ENCODE results near the gene RPIA.

DNA sequence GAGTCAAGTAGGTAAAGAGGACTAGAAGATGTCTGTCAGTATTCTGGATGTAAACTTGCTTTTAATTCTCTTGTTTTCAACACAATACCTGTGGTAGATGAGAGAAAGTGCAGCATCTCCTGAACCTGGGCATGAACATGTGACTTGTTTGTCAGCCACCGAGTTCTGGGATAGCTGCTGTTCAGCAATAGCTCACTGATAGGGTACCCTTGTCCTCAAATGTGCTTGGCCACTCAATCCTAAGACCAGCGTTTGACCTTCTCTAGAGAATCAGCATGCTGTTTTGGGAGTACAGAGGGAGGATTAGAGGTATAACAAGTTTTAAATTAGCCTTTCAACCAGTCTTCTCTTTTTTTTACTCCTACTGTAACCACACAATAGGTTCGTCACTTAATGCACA lies 23.2 kb downstream of the RPIA start:
- TF ChIP-seq, protein P1, sequence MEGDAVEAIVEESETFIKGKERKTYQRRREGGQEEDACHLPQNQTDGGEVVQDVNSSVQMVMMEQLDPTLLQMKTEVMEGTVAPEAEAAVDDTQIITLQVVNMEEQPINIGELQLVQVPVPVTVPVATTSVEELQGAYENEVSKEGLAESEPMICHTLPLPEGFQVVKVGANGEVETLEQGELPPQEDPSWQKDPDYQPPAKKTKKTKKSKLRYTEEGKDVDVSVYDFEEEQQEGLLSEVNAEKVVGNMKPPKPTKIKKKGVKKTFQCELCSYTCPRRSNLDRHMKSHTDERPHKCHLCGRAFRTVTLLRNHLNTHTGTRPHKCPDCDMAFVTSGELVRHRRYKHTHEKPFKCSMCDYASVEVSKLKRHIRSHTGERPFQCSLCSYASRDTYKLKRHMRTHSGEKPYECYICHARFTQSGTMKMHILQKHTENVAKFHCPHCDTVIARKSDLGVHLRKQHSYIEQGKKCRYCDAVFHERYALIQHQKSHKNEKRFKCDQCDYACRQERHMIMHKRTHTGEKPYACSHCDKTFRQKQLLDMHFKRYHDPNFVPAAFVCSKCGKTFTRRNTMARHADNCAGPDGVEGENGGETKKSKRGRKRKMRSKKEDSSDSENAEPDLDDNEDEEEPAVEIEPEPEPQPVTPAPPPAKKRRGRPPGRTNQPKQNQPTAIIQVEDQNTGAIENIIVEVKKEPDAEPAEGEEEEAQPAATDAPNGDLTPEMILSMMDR (conservative IDR thresholded peaks at IDR 0.05 in 1 of 2, IDR thresholded peaks at IDR 0.05 in 1 of 2; ENCODE audit: extremely low read depth in 1 of 2, insufficient read depth in 1 of 2, low read depth in 1 of 2, low read length in 2 of 2), result no peak
- no peak for TF ChIP-seq EZH2 (IDR thresholded peaks at IDR 0.05; ENCODE audit: borderline replicate concordance, low read length)
